B cell (primary cell): Measurements from ENCODE around the gene TRIM68. TPM values are rescaled to one million over a fixed set of nuclear protein-coding genes. Genes with fewer than 3 reads are reported as not detected.

Experiments used
- ATAC-seq: fragments of 200-7000 bp; cut with Tn5 transposase; one replicate; pipeline ENCODE4 v1.10.0; 2021; ENCODE audit warnings: low read depth, mild to moderate bottlenecking, moderate number of reproducible peaks, moderate library complexity
- CTCF ChIA-PET: fragments of 350-600 bp; sonication (Branson Sonifier 250); formaldehyde crosslinking; loops from one replicate; lab custom pipeline; 2021; ENCODE audit warnings: antibody characterized with exemption, inconsistent platforms; lab: Charles Lee
- POLR2A ChIA-PET: fragments of 350-600 bp; sonication (Branson Sonifier 250); formaldehyde crosslinking; loops from one replicate; lab custom pipeline; 2021; ENCODE audit warnings: antibody characterized with exemption; lab: Charles Lee
- DNase-seq: peaks from one replicate; pipeline ENCODE4 v3.0.0; 2013
- H2AFZ ChIP-seq: 2 replicates; pipeline ENCODE4 v1.6.1; 2012; ENCODE audit warnings: mild to moderate bottlenecking, low read depth, low read length; ENCODE audit not compliant: insufficient read depth, poor library complexity, severe bottlenecking
- H3K27ac ChIP-seq, 2 donors: 1 replicate in 1 of 2; 2 replicates in 1 of 2; pipeline ENCODE4 v1.5.1; 2012 to 2013; ENCODE audit warnings: low read length in 2 of 2, mild to moderate bottlenecking in 2 of 2, moderate library complexity in 1 of 2
- H3K27me3 ChIP-seq, 4 experiments: fragments of 200-600 bp in 1 of 4; sonication (generic) in 1 of 4; replicated peaks in 1 of 4; 1 replicate in 2 of 4; 2 replicates in 2 of 4; pipeline versions ENCODE4 v1.6.1 to v1.7.0; 2013 to 2016; ENCODE audit warnings: low read length in 3 of 4, mild to moderate bottlenecking in 2 of 4, mixed read lengths in 1 of 4, moderate library complexity in 1 of 4; ENCODE audit not compliant: insufficient read depth in 4 of 4, control insufficient read depth in 3 of 4; ENCODE audit errors: control extremely low read depth in 1 of 4
- H3K36me3 ChIP-seq, 2 experiments: replicated peaks in 1 of 2; 1 replicate in 1 of 2; 2 replicates in 1 of 2; pipeline versions ENCODE4 v1.6.1 to v1.7.1; 2013; ENCODE audit warnings: low read length in 1 of 2; ENCODE audit not compliant: insufficient read depth in 2 of 2, control insufficient read depth in 1 of 2; ENCODE audit errors: control extremely low read depth in 1 of 2, extremely low read depth in 1 of 2
- H3K4me1 ChIP-seq, 2 donors: fragments of 200-600 bp in 1 of 2; sonication (generic) in 1 of 2; 1 replicate in 1 of 2; 2 replicates in 1 of 2; pipeline versions ENCODE4 v1.5.1 to v1.6.1; 2013 to 2017; ENCODE audit warnings: low read length in 2 of 2; ENCODE audit not compliant: control insufficient read depth in 2 of 2, insufficient read depth in 2 of 2
- H3K4me2 ChIP-seq: replicated peaks from 2 replicates; pipeline ENCODE3; 2012; ENCODE audit warnings: mild to moderate bottlenecking, low read depth, low read length; ENCODE audit not compliant: poor library complexity, severe bottlenecking
- H3K4me3 ChIP-seq, 5 experiments: fragments of 200-600 bp in 1 of 5; sonication (generic) in 1 of 5; 1 replicate in 3 of 5; 2 replicates in 2 of 5; pipeline versions ENCODE4 v1.5.1 to v1.7.0; 2011 to 2016; ENCODE audit warnings: low read length in 4 of 5, mild to moderate bottlenecking in 4 of 5, low read depth in 2 of 5, control low read depth in 1 of 5, moderate library complexity in 1 of 5; ENCODE audit not compliant: insufficient read depth in 1 of 5; ENCODE audit errors: control extremely low read depth in 1 of 5, extremely low read depth in 1 of 5
- H3K79me2 ChIP-seq: fragments of 200-600 bp; sonication (generic); one replicate; pipeline ENCODE4 v1.6.0; 2016; ENCODE audit warnings: low read length; ENCODE audit not compliant: control insufficient read depth, insufficient read depth
- H3K9ac ChIP-seq: fragments of 200-600 bp; sonication (generic); 2 replicates; pipeline ENCODE4 v1.6.1; 2017; ENCODE audit warnings: mild to moderate bottlenecking, low read length, moderate library complexity
- H3K9me3 ChIP-seq, 3 donors: one replicate each; pipeline versions ENCODE4 v1.6.1 to v1.7.1; 2013; ENCODE audit warnings: low read length in 2 of 3; ENCODE audit not compliant: control insufficient read depth in 2 of 3, insufficient read depth in 1 of 3; ENCODE audit errors: control extremely low read depth in 1 of 3
- H4K20me1 ChIP-seq: 2 replicates; pipeline ENCODE4 v1.6.0; 2012; ENCODE audit warnings: mild to moderate bottlenecking, low read length; ENCODE audit not compliant: insufficient read depth, control insufficient read depth, poor library complexity, severe bottlenecking
- H3K27ac Mint-ChIP-seq: one replicate; pipeline ENCODE4 v1.8.0; 2021; ENCODE audit warnings: mixed read lengths
- H3K27me3 Mint-ChIP-seq: one replicate; pipeline ENCODE4 v1.8.0; 2021; ENCODE audit warnings: mixed read lengths
- H3K4me1 Mint-ChIP-seq: one replicate; pipeline ENCODE4 v1.8.0; 2021; ENCODE audit warnings: mixed read lengths
- H3K4me3 Mint-ChIP-seq: one replicate; pipeline ENCODE4 v1.8.0; 2021; ENCODE audit warnings: mixed read lengths
- H3K9me3 Mint-ChIP-seq: one replicate; pipeline ENCODE4 v1.8.0; 2022; ENCODE audit warnings: mixed read lengths; ENCODE audit not compliant: insufficient read depth
- CTCF ChIP-seq: fragments of 200-600 bp; IDR thresholded peaks from one replicate; pipeline ENCODE4 v1.8.0; 2022; ENCODE audit warnings: antibody characterized with exemption, mild to moderate bottlenecking
- EZH2 ChIP-seq: IDR thresholded peaks from 2 replicates; pipeline ENCODE4 v1.6.1; 2012; ENCODE audit warnings: borderline replicate concordance, low read depth, mild to moderate bottlenecking, moderate library complexity, low read length; ENCODE audit not compliant: insufficient read depth, poor library complexity, severe bottlenecking
- WGBS: methylation state at CpG from one replicate; pipeline ENCODE4 v1.1.5; 2013; ENCODE audit warnings: missing lambda C conversion rate; ENCODE audit not compliant: insufficient coverage; 5-methylcytosine and 5-hydroxymethylcytosine counted together
- intact Hi-C: fragments of 100-400 bp; cut with micrococcal nuclease; formaldehyde crosslinking; loops from one replicate; pipeline ENCODE4 v1.10.0; 2022
- polyA plus RNA-seq: library from polyadenylated mRNA; depleted of rRNA; stranded (reverse); fragments of >200 nt; gene quantifications from 2 replicates; pipeline ENCODE4 v1.2.3, GENCODE V29; 2012
- total RNA-seq, 2 donors: library from RNA; stranded (reverse); fragments of 120-200 nt in 1 of 2; gene quantifications; 1 replicate in 1 of 2; 2 replicates in 1 of 2; pipeline versions ENCODE4 v1.2.3 to v1.2.4, GENCODE V29; 2013 to 2022

The TRIM68 gene
- total and polyA plus RNA-seq, 2 donors (not counting 1 experiment from before 2014, with no cell fraction given): 7.6 to 21.7 TPM

- WGBS: 95% methylated on average over 7 of the region's 7 CpGs
Observed at GRCh38 chr11:4641501-4641900, 33.5 kb upstream of the TRIM68 start.

DNA sequence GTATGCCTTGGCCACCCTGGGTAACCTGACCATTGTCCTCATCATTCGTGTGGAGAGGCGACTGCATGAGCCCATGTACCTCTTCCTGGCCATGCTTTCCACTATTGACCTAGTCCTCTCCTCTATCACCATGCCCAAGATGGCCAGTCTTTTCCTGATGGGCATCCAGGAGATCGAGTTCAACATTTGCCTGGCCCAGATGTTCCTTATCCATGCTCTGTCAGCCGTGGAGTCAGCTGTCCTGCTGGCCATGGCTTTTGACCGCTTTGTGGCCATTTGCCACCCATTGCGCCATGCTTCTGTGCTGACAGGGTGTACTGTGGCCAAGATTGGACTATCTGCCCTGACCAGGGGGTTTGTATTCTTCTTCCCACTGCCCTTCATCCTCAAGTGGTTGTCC lies 31.9 kb upstream of the TRIM68 start:
- no peaks in the 10 kb centered on the region for H3K9me3 Mint-ChIP-seq
- CTCF ChIA-PET: no interaction called here
- ATAC-seq (no peak), DNase-seq (no peak)
- H3K27ac Mint-ChIP-seq: no peak overlapping the region
- peaks cover 30% of the 10 kb centered on the region for H3K27me3 Mint-ChIP-seq
- Histone ChIP-seq H3K36me3 (no peaks in the 10 kb centered on the region), H3K27ac (no peak overlapping the region), H3K79me2 (no peaks in the 10 kb centered on the region), H3K9ac (no peak overlapping the region), H3K4me3 (no peak overlapping the region), H3K9me3 (peaks cover 0 to 5% (median 0%) of the 10 kb centered on the region in 3 donors), H3K27me3 (peaks cover 0 to 10% (median 3%) of the 10 kb centered on the region in 4 experiments), H3K4me1 (peaks cover 0 to 3% of the 10 kb centered on the region in 2 donors), H3K4me2 (no peak overlapping the region), H2AFZ (no peak overlapping the region), H4K20me1 (no peaks in the 10 kb centered on the region)
- WGBS: 93% methylated on average over 6 of the region's 6 CpGs
- intact Hi-C loops: loop anchor here (5.0 kb wide), 1 partner anchor 1712 kb away; no protein-coding TSS in a partner anchor
- no peak for TF ChIP-seq CTCF
- no peak for TF ChIP-seq EZH2
- POLR2A ChIA-PET: no interaction called here
- no peaks in the 10 kb centered on the region for H3K4me1 Mint-ChIP-seq
- H3K4me3 Mint-ChIP-seq: no peak overlapping the region

More at GRCh38 chr11:4641501-4641900, 33.5 kb upstream of the TRIM68 start:
- DNase-seq (no peak), ATAC-seq (no peak)
- H2AFZ ChIP-seq: no peak overlapping the region
- ChIA-PET CTCF (no interaction called here), POLR2A (no interaction called here)
- peaks cover 0 to 13% (median 3%) of the 10 kb centered on the region in 4 experiments for H3K27me3 ChIP-seq
- no peaks in the 10 kb centered on the region for H3K9me3 Mint-ChIP-seq
- H3K4me1 ChIP-seq: peaks cover 0 to 3% of the 10 kb centered on the region in 2 donors
- TF ChIP-seq EZH2 (no peak), CTCF (no peak)
- H3K4me3 Mint-ChIP-seq: no peak overlapping the region
- H3K27ac Mint-ChIP-seq: no peak overlapping the region
- H3K4me2 ChIP-seq: no peak overlapping the region
- peaks cover 32% of the 10 kb centered on the region for H3K27me3 Mint-ChIP-seq
- no peaks in the 10 kb centered on the region for H3K79me2 ChIP-seq
- intact Hi-C loops: no loop called here
- H4K20me1 ChIP-seq: no peaks in the 10 kb centered on the region
- no peak overlapping the region for H3K9ac ChIP-seq
- H3K4me3 ChIP-seq: no peak overlapping the region
- no peaks in the 10 kb centered on the region for H3K4me1 Mint-ChIP-seq
- H3K36me3 ChIP-seq: no peaks in the 10 kb centered on the region
- H3K27ac ChIP-seq: no peak overlapping the region
- peaks cover 0 to 5% (median 0%) of the 10 kb centered on the region in 3 donors for H3K9me3 ChIP-seq
